HG03064 (cell line): ENCODE measurements around the gene PODXL2.
"Not testable (repeated sequence)": the region's sequence is repeated elsewhere in the genome, so short reads cannot be mapped to it uniquely, and the experiment has no call there.

Source experiments
- ATAC-seq: cut with Tn5 transposase; IDR thresholded peaks from one replicate; pipeline ENCODE4 v1.9.1; 2021; ENCODE audit warnings: low read depth; ENCODE audit not compliant: unreplicated experiment

Gene PODXL2

DNA sequence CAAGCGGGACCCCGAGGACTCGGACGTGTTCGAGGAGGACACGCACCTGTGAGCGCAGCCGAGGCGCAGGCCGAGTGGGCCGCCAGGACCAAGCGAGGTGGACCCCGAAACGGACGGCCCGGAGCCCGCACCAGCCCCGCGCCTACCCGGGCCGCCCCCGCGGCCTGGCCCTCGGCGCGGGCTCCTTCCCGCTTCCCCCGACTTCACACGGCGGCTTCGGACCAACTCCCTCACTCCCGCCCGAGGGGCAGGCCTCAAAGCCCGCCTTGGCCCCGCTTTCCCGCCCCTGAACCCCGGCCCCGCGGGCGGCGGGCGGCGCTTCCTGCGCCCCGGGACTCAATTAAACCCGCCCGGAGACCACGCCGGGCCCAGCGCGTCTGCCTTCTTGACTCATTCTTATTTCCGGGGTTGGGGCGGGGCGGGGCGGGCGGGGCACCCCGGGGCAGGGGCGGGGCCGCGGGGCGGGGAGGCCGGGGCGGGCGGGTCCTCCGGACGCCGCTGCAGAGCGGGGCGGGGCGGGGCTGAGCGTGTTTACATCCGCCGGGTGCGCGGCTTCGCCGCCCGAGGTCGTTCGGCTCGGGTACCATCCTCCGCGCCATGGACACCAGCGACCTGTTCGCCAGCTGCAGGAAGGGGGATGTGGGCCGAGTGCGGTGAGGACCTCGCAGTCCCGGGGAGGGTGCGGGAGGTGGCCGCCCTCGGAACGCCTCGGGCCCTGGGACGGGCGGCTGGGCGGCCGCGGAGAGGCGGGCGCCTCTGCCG, 43.6 kb downstream of the PODXL2 start, which contains the start of gene ABTB1:
Gene ABTB1 (plus strand): TSS at position 524 of the 762 bp plus-strand sequence. CDS start 74 bp downstream, at position 598.
- ATAC-seq = peak; percentile 68

- peak; percentile 45 for ATAC-seq
Measured at GRCh38 chr3:127673191-127674100, 44.5 kb downstream of the PODXL2 start.

GRCh38 chr3:127674101-127674721, 45.2 kb downstream of the PODXL2 start:
- ATAC-seq = no peak

- no peak for ATAC-seq
Measured at GRCh38 chr3:127674790-127675189, 45.8 kb downstream of the PODXL2 start.

- no peak for ATAC-seq
Measured at GRCh38 chr3:127675651-127676391, 46.8 kb downstream of the PODXL2 start.

- ATAC-seq = no peak
Measured at GRCh38 chr3:127676456-127676855, 47.5 kb downstream of the PODXL2 start.

GRCh38 chr3:127676921-127677351, 48.0 kb downstream of the PODXL2 start:
- ATAC-seq = no peak

DNA sequence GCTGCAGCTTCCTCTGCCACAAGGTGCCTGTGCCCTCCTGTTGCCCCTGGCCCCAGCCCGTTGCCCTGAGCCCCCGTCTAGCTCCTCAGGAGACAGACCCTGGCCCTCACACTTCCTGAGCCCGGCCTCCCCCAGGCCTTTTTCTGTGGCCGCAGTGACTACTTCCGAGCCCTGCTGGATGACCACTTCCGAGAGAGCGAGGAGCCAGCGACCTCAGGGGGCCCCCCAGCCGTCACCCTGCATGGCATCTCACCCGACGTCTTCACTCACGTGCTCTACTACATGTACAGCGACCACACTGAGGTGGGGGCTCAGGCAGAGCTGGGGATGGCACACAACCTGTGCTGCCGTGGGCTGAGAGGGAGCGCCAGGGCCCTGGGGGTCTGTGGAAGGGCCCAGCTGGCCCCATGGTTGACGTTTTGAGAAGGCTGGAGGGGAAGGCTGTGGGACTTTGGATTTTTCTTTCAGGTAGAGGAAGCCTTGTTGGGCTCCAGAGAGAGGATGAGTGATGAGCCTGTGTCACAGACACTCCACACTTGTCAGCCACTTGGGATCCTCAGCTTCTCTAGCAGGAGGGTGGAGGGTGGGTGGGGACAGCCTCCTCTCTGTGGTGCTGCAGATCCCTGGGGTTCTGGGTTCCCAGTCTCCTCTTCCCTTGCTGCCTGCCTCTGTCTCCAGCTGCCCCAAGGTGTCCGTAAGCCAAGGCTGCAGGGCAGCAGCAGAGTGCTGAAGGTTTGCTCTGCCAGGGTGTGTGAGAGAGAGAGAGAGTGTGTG, 48.7 kb downstream of the PODXL2 start:
- no peak for ATAC-seq

DNA sequence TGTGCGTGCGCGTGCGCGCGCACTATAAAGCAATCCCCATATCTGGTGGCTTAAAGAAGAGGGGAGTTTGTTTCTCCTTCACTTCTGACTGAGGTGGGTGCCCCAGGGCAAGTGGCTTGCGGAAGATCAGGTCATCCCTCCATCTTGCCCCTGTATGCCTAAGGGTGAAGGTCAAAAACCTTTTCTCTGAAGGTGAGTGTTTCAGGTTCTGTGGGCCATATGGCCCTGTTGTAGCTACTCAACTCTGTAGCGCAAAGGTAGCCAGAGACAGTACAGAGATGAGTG, 49.3 kb downstream of the PODXL2 start:
- no peak for ATAC-seq

GRCh38 chr3:127678611-127679533, 49.9 kb downstream of the PODXL2 start:
- no peak for ATAC-seq

DNA sequence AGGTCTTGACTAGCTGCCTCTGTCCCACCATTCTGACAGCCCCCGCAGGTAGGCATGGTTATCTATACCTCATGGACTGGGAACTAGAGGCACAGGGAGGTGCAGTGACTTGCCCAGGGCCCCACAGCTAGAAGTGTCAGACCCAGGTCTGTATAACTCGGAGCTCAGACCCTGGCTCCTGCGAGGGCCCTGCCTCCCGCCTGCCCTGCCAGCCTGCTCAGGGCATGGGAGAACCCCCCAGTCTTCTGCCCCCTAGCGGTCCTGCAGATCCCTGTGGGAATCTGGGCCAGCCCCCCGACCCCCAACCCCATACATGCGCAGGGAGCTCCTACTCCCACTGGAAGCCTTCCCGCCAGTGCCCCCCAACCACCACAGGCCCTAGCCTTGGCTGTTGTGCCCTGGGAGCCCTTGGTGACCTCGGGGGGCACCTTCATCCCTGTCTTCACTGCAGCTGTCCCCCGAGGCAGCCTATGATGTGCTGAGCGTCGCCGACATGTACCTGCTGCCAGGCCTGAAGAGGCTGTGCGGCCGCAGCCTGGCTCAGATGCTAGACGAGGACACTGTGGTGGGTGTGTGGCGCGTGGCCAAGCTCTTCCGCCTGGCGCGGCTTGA, 50.7 kb downstream of the PODXL2 start:
- no peak for ATAC-seq

GRCh38 chr3:127680146-127680661, 51.2 kb downstream of the PODXL2 start:
- ATAC-seq = no peak

- no peak for ATAC-seq
Measured at GRCh38 chr3:127680798-127681221, 51.8 kb downstream of the PODXL2 start.

- not testable (repeated sequence) for ATAC-seq
Measured at GRCh38 chr3:127682175-127682554, 53.2 kb downstream of the PODXL2 start.

GRCh38 chr3:127682561-127682960, 53.6 kb downstream of the PODXL2 start:
- no peak for ATAC-seq

DNA sequence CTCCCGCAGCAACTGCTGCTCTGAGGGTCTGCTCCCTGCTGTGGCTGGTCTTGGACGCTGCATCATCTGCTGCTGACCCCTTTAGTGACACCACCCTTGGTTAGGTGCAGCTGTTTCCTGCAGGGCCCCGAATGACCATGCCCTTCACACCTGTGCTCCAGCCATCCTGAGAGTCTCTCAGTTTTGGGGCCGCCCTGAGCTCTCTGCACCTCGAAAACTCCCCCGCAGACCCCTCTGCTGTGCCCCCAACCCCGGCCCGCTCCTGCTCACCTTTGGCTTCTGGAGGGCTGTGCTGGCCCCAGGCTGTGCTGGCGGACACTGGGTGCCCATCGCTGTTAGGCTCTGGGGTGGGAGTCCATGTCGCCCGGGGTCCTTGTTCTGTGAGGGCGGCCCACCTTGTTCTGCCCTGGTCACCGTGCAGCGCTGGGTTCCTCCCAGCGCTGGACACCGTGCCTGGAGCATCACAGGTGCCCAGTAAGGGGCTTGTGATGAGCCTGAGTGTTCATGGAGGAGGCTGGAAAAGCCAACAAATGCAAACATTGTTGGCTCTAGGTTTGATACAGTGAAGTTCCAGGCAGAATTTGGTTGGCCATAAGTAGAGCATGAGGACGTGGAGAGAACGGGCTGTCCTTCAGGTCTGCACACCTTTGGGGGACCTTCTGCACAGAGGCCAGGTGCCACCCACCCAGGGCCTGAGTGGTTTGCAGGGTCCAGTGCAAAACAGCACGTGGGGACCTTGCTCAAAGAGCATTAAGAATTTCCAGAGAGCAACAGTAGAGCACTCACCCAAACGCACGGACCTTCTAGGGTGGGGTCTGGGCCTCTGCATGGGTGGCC, 56.1 kb downstream of the PODXL2 start:
- no peak for ATAC-seq
